Stimulated activated naive B cell treated with anti-CD40 and anti-IgM and Interleukin-4, amounts not matched to agents 10 μg/mL and 1 μg/mL and 100 μg/mL, for 72 hours (primary cell): ENCODE measurements around the gene ITGAE.
"Not testable (repeated sequence)": the region's sequence is repeated elsewhere in the genome, so short reads cannot be mapped to it uniquely, and the experiment has no call there.

Source experiments
- ATAC-seq, 2 donors: fragments of 150-1000 bp; cut with Tn5 transposase; replicated peaks; 2 replicates each; pipeline ENCODE4 v1.10.0; 2021; ENCODE audit warnings: moderate library complexity in 1 of 2
- DNase-seq: peaks from one replicate; pipeline ENCODE4 v3.0.0; 2021
- H3K27ac Mint-ChIP-seq: one replicate; pipeline ENCODE4 v1.8.0; 2022; ENCODE audit warnings: mild to moderate bottlenecking, mixed read lengths
- H3K27me3 Mint-ChIP-seq, 2 donors: one replicate each; pipeline ENCODE4 v1.8.0; 2022; ENCODE audit warnings: mixed read lengths in 2 of 2
- H3K36me3 Mint-ChIP-seq, 2 donors: one replicate each; pipeline ENCODE4 v1.8.0; 2022; ENCODE audit warnings: mixed read lengths in 2 of 2, mild to moderate bottlenecking in 1 of 2
- H3K4me1 Mint-ChIP-seq, 2 donors: one replicate each; pipeline ENCODE4 v1.8.0; 2022; ENCODE audit warnings: mixed read lengths in 2 of 2, mild to moderate bottlenecking in 1 of 2
- H3K4me3 Mint-ChIP-seq, 2 donors: one replicate each; pipeline ENCODE4 v1.8.0; 2022; ENCODE audit warnings: mild to moderate bottlenecking in 2 of 2, mixed read lengths in 2 of 2, moderate library complexity in 1 of 2
- H3K9me3 Mint-ChIP-seq, 2 donors: one replicate each; pipeline ENCODE4 v1.8.0; 2022; ENCODE audit warnings: mixed read lengths in 2 of 2, mild to moderate bottlenecking in 1 of 2

The ITGAE gene, protein sequence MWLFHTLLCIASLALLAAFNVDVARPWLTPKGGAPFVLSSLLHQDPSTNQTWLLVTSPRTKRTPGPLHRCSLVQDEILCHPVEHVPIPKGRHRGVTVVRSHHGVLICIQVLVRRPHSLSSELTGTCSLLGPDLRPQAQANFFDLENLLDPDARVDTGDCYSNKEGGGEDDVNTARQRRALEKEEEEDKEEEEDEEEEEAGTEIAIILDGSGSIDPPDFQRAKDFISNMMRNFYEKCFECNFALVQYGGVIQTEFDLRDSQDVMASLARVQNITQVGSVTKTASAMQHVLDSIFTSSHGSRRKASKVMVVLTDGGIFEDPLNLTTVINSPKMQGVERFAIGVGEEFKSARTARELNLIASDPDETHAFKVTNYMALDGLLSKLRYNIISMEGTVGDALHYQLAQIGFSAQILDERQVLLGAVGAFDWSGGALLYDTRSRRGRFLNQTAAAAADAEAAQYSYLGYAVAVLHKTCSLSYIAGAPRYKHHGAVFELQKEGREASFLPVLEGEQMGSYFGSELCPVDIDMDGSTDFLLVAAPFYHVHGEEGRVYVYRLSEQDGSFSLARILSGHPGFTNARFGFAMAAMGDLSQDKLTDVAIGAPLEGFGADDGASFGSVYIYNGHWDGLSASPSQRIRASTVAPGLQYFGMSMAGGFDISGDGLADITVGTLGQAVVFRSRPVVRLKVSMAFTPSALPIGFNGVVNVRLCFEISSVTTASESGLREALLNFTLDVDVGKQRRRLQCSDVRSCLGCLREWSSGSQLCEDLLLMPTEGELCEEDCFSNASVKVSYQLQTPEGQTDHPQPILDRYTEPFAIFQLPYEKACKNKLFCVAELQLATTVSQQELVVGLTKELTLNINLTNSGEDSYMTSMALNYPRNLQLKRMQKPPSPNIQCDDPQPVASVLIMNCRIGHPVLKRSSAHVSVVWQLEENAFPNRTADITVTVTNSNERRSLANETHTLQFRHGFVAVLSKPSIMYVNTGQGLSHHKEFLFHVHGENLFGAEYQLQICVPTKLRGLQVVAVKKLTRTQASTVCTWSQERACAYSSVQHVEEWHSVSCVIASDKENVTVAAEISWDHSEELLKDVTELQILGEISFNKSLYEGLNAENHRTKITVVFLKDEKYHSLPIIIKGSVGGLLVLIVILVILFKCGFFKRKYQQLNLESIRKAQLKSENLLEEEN

DNA sequence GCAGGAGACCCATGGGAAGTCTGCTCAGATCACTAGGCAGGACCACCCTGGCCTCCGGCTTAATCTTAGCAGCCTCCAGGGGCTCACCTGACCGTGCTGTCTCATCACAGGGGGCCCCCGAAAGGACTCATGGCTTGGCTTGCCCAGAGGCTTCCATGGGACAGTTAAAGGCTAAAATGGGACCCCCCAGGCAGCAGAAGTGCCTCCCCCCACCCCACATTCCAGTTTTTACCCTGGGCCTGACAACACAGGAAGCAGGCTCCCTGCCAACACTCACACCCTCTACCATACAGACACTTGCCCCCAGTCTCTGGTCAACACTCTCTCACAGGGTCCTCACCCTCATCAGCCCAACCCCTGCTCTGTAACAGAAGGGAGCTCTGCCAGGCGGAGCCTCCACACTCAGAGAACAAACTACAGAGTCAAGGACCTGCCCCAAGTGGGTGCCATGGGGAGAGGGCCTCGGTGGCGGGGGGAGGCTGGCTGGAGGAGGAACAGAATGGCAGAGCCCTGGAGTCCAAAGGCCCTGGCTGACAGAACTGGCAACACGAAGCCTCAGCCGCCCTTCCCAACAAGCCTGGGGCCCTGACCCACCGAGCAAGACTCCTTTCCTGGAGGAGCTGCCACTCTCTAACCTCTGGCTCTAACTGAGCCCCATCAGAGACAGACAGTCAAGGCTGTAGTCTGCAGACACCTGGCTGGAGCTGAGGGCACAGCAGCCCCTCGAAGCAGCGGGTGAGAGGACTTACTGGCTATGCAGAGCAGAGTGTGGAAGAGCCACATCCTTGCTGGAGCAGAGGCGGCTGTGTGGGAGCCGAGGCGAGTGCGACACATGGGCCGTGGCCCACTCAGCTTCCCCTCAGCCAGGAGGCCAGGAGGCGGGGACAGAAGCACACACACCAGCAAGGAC is at the start of gene ITGAE:
Gene ITGAE, minus strand, starts transcription at position 827 of the 910 bp plus-strand sequence. Its CDS starts 44 bp downstream, at position 783.
- Mint-ChIP-seq H3K4me3 (no peak within 1 kb of the TSS), H3K36me3 (peaks cover 8 to 23% of the 10 kb centered on the region in 2 donors), H3K9me3 (no peaks in the 10 kb centered on the region), H3K27ac (peak within 1 kb of the TSS; percentile 56), H3K4me1 (peaks cover 27 to 55% of the 10 kb centered on the region in 2 donors), H3K27me3 (peaks cover 0 to 4% of the 10 kb centered on the region in 2 donors)
- DNase-seq (no peak), ATAC-seq (no peak)

- Mint-ChIP-seq H3K9me3 (no peaks in the 10 kb centered on the region), H3K36me3 (peaks cover 2 to 8% of the 10 kb centered on the region in 2 donors), H3K4me3 (no peak overlapping the region), H3K27ac (no peak overlapping the region), H3K27me3 (peaks cover 15 to 16% of the 10 kb centered on the region in 2 donors), H3K4me1 (peaks cover 15 to 26% of the 10 kb centered on the region in 2 donors)
- no peak for ATAC-seq
- DNase-seq: no peak
These were observed 47.3 kb upstream of the ITGAE start for GRCh38 chr17:3848229-3848835.

- Mint-ChIP-seq H3K9me3 (no peaks in the 10 kb centered on the region), H3K27me3 (peaks cover 8 to 12% of the 10 kb centered on the region in 2 donors), H3K4me1 (peaks cover 15 to 27% of the 10 kb centered on the region in 2 donors), H3K4me3 (peak overlapping the region; percentile 32 to 62), H3K27ac (no peak overlapping the region), H3K36me3 (peaks cover 6 to 8% of the 10 kb centered on the region in 2 donors)
- DNase-seq: no peak
- no peak for ATAC-seq
These were observed 46.2 kb upstream of the ITGAE start for GRCh38 chr17:3847165-3847670.

DNA sequence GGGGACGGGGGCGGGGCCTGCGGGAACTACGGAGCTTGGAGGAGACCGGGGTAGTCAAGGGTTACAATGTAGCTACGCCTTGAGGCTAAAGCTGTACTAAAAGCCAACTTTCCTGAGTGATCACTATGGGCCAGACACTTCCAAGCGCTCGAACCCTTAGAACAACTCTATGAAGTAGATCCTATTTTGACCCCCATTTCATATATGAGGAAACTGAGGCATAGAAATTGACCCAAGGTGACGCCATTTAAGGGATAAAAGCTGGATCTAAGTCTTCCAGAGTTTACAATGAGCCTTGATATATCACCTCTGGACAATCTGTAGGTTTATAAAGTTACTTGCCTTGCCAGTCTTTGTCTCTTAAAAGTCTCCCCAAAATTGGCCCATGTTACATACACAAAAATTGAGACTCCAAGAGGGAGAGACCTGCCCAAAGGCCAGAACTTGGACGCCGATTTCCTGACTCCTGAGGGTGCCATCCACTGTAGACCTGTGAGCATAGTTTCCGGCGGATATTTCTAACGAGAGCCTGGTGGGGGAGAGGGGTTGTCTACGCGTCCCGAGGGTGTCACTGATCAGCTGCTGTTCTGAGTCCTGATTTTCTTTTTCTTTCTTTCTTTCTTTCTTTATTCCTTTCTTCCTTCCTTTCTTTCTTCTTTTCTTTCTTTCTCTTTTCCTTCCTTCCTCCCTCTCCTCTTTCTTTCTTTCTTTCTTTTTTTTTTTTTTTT is 45.6 kb upstream of the ITGAE start:
- no peak for ATAC-seq
- DNase-seq: no peak
- H3K9me3 Mint-ChIP-seq: no peaks in the 10 kb centered on the region
- H3K27ac Mint-ChIP-seq: peak overlapping the region; percentile 94
- H3K27me3 Mint-ChIP-seq: peaks cover 2 to 6% of the 10 kb centered on the region in 2 donors
- H3K36me3 Mint-ChIP-seq: peaks cover 6 to 8% of the 10 kb centered on the region in 2 donors
- peak overlapping the region; percentile 90 to 94 for H3K4me3 Mint-ChIP-seq
- peaks cover 15 to 27% of the 10 kb centered on the region in 2 donors for H3K4me1 Mint-ChIP-seq

DNA sequence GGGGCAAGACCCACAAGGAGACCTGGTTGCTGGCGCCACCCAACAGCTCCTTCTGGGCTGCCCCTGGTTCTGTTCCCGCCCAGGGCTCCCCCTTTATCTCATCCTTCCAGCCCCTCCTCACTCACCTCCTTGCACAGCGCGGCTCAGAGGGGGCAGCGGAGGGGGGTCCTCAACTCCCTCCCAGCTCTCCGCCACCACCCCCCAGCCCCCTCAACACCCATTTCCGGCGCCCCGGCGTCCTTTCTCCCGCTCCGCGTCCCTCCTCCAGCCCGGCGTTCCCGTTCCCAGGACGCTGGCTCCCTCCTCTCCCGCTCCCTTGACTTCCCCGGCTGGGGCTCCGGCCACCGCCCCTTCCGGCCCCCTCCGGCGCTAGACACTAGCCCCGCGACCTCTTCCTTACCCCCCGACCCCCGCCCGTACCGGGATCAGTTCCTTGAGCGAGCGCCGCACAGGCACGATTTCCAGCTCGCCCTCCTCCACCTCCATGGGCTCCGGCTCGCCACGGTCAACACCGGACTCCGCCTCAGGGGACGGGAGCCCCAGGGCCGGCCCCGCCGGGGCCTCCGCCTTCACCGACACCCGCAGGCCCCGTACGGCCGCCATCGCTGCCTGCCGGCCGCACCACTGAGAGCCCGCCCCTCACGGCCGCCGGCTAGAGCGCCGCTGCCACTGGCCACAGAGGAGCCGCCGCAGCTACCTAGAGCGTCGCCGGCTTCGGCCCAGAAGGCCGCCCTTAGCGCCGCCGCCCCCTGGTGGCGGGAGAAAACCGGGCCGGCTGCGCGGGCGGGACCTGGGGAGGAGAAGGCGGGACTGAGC is 44.8 kb upstream of the ITGAE start, which contains the start of gene NCBP3:
Gene NCBP3, minus strand, starts transcription at position 626 of the 816 bp plus-strand sequence. Its CDS starts 23 bp downstream, at position 603.
- ATAC-seq: peak; percentile 98 to 99
- Mint-ChIP-seq H3K27me3 (no peaks in the 10 kb centered on the region), H3K36me3 (peaks cover 11 to 14% of the 10 kb centered on the region in 2 donors), H3K4me3 (peak within 1 kb of the TSS; percentile 90 to 94), H3K27ac (peak within 1 kb of the TSS; percentile 94), H3K9me3 (no peaks in the 10 kb centered on the region), H3K4me1 (peaks cover 15 to 28% of the 10 kb centered on the region in 2 donors)
- DNase-seq: peak; percentile 87

GRCh38 chr17:3845291-3845620 is 44.3 kb upstream of the ITGAE start:
- ATAC-seq (peak; percentile 26 to 35), DNase-seq (peak; percentile 19)
- Mint-ChIP-seq H3K27me3 (no peaks in the 10 kb centered on the region), H3K4me3 (peak overlapping the region; percentile 90 to 94), H3K9me3 (no peaks in the 10 kb centered on the region), H3K27ac (peak overlapping the region; percentile 94), H3K4me1 (peaks cover 16 to 33% of the 10 kb centered on the region in 2 donors), H3K36me3 (peaks cover 14 to 18% of the 10 kb centered on the region in 2 donors)

DNA sequence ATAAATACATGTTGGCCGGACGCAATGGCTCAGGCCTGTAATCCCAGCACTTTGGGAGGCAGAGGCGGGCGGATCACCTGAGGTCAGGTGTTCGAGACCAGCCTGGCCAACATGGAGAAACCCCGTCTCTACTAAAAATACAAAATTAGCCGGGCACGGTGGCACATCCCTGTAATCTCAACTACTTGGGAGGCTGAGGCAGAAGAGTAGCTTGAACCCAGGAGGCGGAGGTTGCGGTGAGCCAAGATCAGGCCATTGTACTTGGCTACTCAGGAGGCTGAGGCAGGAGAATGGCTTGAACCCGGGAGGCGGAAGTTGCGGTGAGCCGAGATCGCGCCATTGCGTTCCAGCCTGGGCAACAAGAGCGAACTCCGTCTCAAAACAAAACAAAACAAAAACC is 43.6 kb upstream of the ITGAE start:
- not testable (repeated sequence) for ATAC-seq, H3K27ac Mint-ChIP-seq, DNase-seq, H3K27me3 Mint-ChIP-seq, H3K9me3 Mint-ChIP-seq
- peaks cover 14 to 22% of the 10 kb centered on the region in 2 donors for H3K36me3 Mint-ChIP-seq
- H3K4me1 Mint-ChIP-seq: peaks cover 19 to 33% of the 10 kb centered on the region in 2 donors
- peak overlapping the region; percentile 90 to 94 for H3K4me3 Mint-ChIP-seq

- ATAC-seq (no peak), DNase-seq (no peak)
- peak overlapping the region; percentile 65 for H3K27ac Mint-ChIP-seq
- H3K36me3 Mint-ChIP-seq: peaks cover 14 to 25% of the 10 kb centered on the region in 2 donors
- no peaks in the 10 kb centered on the region for H3K27me3 Mint-ChIP-seq
- peak overlapping the region in 1 of 2 donors; percentile 90 for H3K4me3 Mint-ChIP-seq
- H3K9me3 Mint-ChIP-seq: no peaks in the 10 kb centered on the region
- H3K4me1 Mint-ChIP-seq: peaks cover 19 to 33% of the 10 kb centered on the region in 2 donors
These were observed 43.0 kb upstream of the ITGAE start for GRCh38 chr17:3843935-3844516.

- Mint-ChIP-seq H3K4me3 (no peak overlapping the region), H3K27ac (no peak overlapping the region), H3K36me3 (peaks cover 34 to 48% of the 10 kb centered on the region in 2 donors), H3K27me3 (no peaks in the 10 kb centered on the region), H3K9me3 (no peaks in the 10 kb centered on the region), H3K4me1 (peaks cover 6 to 12% of the 10 kb centered on the region in 2 donors)
- no peak for ATAC-seq
- no peak for DNase-seq
These were observed 37.2 kb upstream of the ITGAE start for GRCh38 chr17:3838206-3838605.

- peaks cover 32 to 49% of the 10 kb centered on the region in 2 donors for H3K36me3 Mint-ChIP-seq
- H3K9me3 Mint-ChIP-seq: no peaks in the 10 kb centered on the region
- no peak overlapping the region for H3K27ac Mint-ChIP-seq
- H3K4me1 Mint-ChIP-seq: peaks cover 6 to 12% of the 10 kb centered on the region in 2 donors
- no peak overlapping the region for H3K4me3 Mint-ChIP-seq
- H3K27me3 Mint-ChIP-seq: no peaks in the 10 kb centered on the region
- no peak for DNase-seq
- no peak for ATAC-seq
These were observed 35.6 kb upstream of the ITGAE start for GRCh38 chr17:3836551-3836950.
